H54 (cell line): ENCODE results near the gene STUB1.
A peak's percentile ranks its signal among the peaks of the same experiment; 100 is the strongest.

Source experiments
- DNase-seq: peaks from one replicate; pipeline ENCODE4 v3.0.0; 2011; ENCODE audit warnings: low spot score, mixed read lengths; ENCODE audit not compliant: insufficient read length
- FAIRE-seq: peaks from 3 replicates; lab custom pipeline; 2011; peaks lifted over from hg19 to GRCh38; lab: Jason Lieb, UNC
- POLR2A ChIP-seq: IDR thresholded peaks from 2 replicates; pipeline ENCODE4 v1.6.1; 2011; ENCODE audit warnings: low read depth, mild to moderate bottlenecking, low read length

The STUB1 gene

GRCh38 chr16:679814-680624, at the start of gene STUB1:
Gene STUB1, plus strand, starts transcription at chr16:680410. Its CDS starts 116 bp downstream, at chr16:680526.
- FAIRE-seq (no peak), DNase-seq (peak; percentile 83)
- TF ChIP-seq POLR2A, result peak; percentile 83

- no peak for DNase-seq
Observed at GRCh38 chr16:630815-631405, 49.3 kb upstream of the STUB1 start, which contains the start of gene WFIKKN1. Gene WFIKKN1, plus strand, starts transcription at chr16:630985. Its CDS starts 269 bp downstream, at chr16:631254.

GRCh38 chr16:631808-632358, 48.3 kb upstream of the STUB1 start:
- TF ChIP-seq POLR2A, result no peak
- DNase-seq, result no peak
- FAIRE-seq, result no peak

More at GRCh38 chr16:630815-631405, 49.3 kb upstream of the STUB1 start, which contains the start of gene WFIKKN1:
- no peak for FAIRE-seq
- no peak for TF ChIP-seq POLR2A

GRCh38 chr16:632486-633335, 47.5 kb upstream of the STUB1 start:
- no peak for DNase-seq
- no peak for FAIRE-seq
- TF ChIP-seq POLR2A, result no peak

- no peak for DNase-seq
- TF ChIP-seq POLR2A, result no peak
- no peak for FAIRE-seq
Observed at GRCh38 chr16:633336-634050, 46.7 kb upstream of the STUB1 start.

- DNase-seq, result no peak
- no peak for FAIRE-seq
- no peak for TF ChIP-seq POLR2A
Observed at GRCh38 chr16:634051-634670, 46.0 kb upstream of the STUB1 start.

GRCh38 chr16:634996-635395, 45.2 kb upstream of the STUB1 start:
- no peak for DNase-seq
- FAIRE-seq, result no peak
- TF ChIP-seq POLR2A, result no peak

GRCh38 chr16:635573-636205, 44.5 kb upstream of the STUB1 start:
- no peak for DNase-seq

GRCh38 chr16:636206-637080, 43.8 kb upstream of the STUB1 start, which contains the start of gene METTL26:
Gene METTL26, minus strand, starts transcription at chr16:636305. Its CDS starts 15 bp downstream, at chr16:636290.
- peak; percentile 88 for TF ChIP-seq POLR2A
- DNase-seq (peak; percentile 95), FAIRE-seq (no peak)

More at GRCh38 chr16:635573-636205, 44.5 kb upstream of the STUB1 start:
- TF ChIP-seq POLR2A, result no peak
- no peak for FAIRE-seq

- DNase-seq (peak; percentile 99), FAIRE-seq (no peak)
- TF ChIP-seq POLR2A, result no peak
Observed at GRCh38 chr16:637081-638018, 42.9 kb upstream of the STUB1 start.

GRCh38 chr16:638034-638543, 42.1 kb upstream of the STUB1 start:
- DNase-seq, result no peak
- no peak for FAIRE-seq
- TF ChIP-seq POLR2A, result no peak
